Neural cell (in vitro differentiated cells): ENCODE measurements around the gene C6orf132. TPM values are rescaled to one million over a fixed set of nuclear protein-coding genes. Genes with fewer than 3 reads are reported as not detected.

Experiments used
- H2AFZ ChIP-seq: fragments of 200-600, 300-800 bp; sonication (generic), shearing (Covaris generic); 2 replicates; pipeline ENCODE4 v1.6.0; 2014; ENCODE audit warnings: low read depth, mild to moderate bottlenecking, antibody characterized with exemption, low read length, moderate library complexity
- H3F3A ChIP-seq: fragments of 200-600 bp; shearing (Covaris generic); 2 replicates; pipeline ENCODE4 v1.6.1; 2016; ENCODE audit warnings: mild to moderate bottlenecking, moderate library complexity, mixed read lengths, antibody characterized with exemption, low read length; ENCODE audit not compliant: insufficient read depth, poor library complexity, severe bottlenecking
- H3K27ac ChIP-seq: fragments of 200-600, 300-800 bp; sonication (generic), shearing (Covaris generic); 2 replicates; pipeline ENCODE4 v1.5.1; 2014; ENCODE audit warnings: mild to moderate bottlenecking, low read length, moderate library complexity
- H3K27me3 ChIP-seq: fragments of 300-800, 200-600 bp; sonication (generic), shearing (Covaris generic); 2 replicates; pipeline ENCODE4 v1.6.0; 2014; ENCODE audit warnings: mild to moderate bottlenecking, low read depth, low read length, moderate library complexity; ENCODE audit not compliant: insufficient read depth
- H3K36me3 ChIP-seq: fragments of 300-800, 200-600 bp; sonication (generic), shearing (Covaris generic); 2 replicates; pipeline ENCODE4 v1.5.1; 2014; ENCODE audit warnings: mild to moderate bottlenecking, antibody characterized with exemption, low read length, moderate library complexity; ENCODE audit not compliant: insufficient read depth
- H3K4me2 ChIP-seq: fragments of 300-800, 200-600 bp; sonication (generic), shearing (Covaris generic); 2 replicates; pipeline ENCODE4 v1.6.0; 2014; ENCODE audit warnings: mild to moderate bottlenecking, low read length
- H3K4me3 ChIP-seq: fragments of 300-800, 200-600 bp; sonication (generic), shearing (Covaris generic); 2 replicates; pipeline ENCODE4 v1.5.1; 2014; ENCODE audit warnings: mild to moderate bottlenecking, low read length, moderate library complexity
- H3K79me2 ChIP-seq: fragments of 200-600 bp; shearing (Covaris generic); replicated peaks from 2 replicates; pipeline ENCODE4 v1.6.0; 2014; ENCODE audit warnings: mild to moderate bottlenecking, low read length, moderate library complexity; ENCODE audit not compliant: insufficient read depth
- H3K9ac ChIP-seq: fragments of 300-800, 200-600 bp; sonication (generic), shearing (Covaris generic); 2 replicates; pipeline ENCODE4 v1.6.1; 2016; ENCODE audit warnings: mild to moderate bottlenecking, low read length, mixed read lengths
- H3K9me2 ChIP-seq: fragments of 200-600 bp; shearing (Covaris generic); 2 replicates; pipeline ENCODE4 v1.6.1; 2016; ENCODE audit warnings: mild to moderate bottlenecking, low read length, mixed read lengths; ENCODE audit not compliant: insufficient read depth
- H3K9me3 ChIP-seq: fragments of 200-600, 300-800 bp; sonication (generic), shearing (Covaris generic); 2 replicates; pipeline ENCODE4 v1.6.1; 2016; ENCODE audit warnings: mild to moderate bottlenecking, mixed run types, low read length, moderate library complexity, mixed read lengths
- H4K20me1 ChIP-seq: fragments of 200-600 bp; shearing (Covaris generic); 2 replicates; pipeline ENCODE4 v1.6.1; 2016; ENCODE audit warnings: mild to moderate bottlenecking, mixed run types; ENCODE audit not compliant: insufficient read depth
- CTCF ChIP-seq: fragments of 450-650 bp; IDR thresholded peaks from 2 replicates; pipeline ENCODE4 v1.5.1; 2014; ENCODE audit warnings: antibody characterized with exemption, mild to moderate bottlenecking, moderate library complexity; ENCODE audit not compliant: poor library complexity, severe bottlenecking
- EP300 ChIP-seq: fragments of 450-650 bp; conservative IDR thresholded peaks from 2 replicates; pipeline ENCODE4 v1.6.1; 2014; ENCODE audit warnings: antibody characterized with exemption, mild to moderate bottlenecking, moderate library complexity; ENCODE audit not compliant: poor library complexity, severe bottlenecking
- EZH2 ChIP-seq: fragments of 200-600, 300-800 bp; shearing (Covaris generic), sonication (generic); IDR thresholded peaks from 2 replicates; pipeline ENCODE4 v1.6.1; 2014; ENCODE audit warnings: antibody characterized with exemption, low read length, borderline replicate concordance, mild to moderate bottlenecking; ENCODE audit not compliant: insufficient read depth, poor library complexity, severe bottlenecking
- MXI1 ChIP-seq: fragments of 450-650 bp; conservative IDR thresholded peaks from 2 replicates; pipeline ENCODE4 v1.6.1; 2014; ENCODE audit warnings: antibody characterized with exemption, mild to moderate bottlenecking; ENCODE audit not compliant: poor library complexity, severe bottlenecking
- POLR2AphosphoS5 ChIP-seq: IDR thresholded peaks from 2 replicates; pipeline ENCODE4 v1.6.1; 2012
- RAD21 ChIP-seq: fragments of 450-650 bp; conservative IDR thresholded peaks from 2 replicates; pipeline ENCODE4 v1.6.1; 2014; ENCODE audit warnings: antibody characterized with exemption, mild to moderate bottlenecking, moderate library complexity
- SMC3 ChIP-seq: fragments of 450-650 bp; conservative IDR thresholded peaks from 2 replicates; pipeline ENCODE4 v1.6.1; 2014; ENCODE audit warnings: antibody characterized with exemption, mild to moderate bottlenecking, moderate library complexity; ENCODE audit not compliant: poor library complexity
- TAF1 ChIP-seq: IDR thresholded peaks from 2 replicates; pipeline ENCODE4 v1.6.1; 2012; ENCODE audit warnings: low read depth
- polyA plus RNA-seq: library from polyadenylated mRNA; depleted of rRNA; stranded (reverse); fragments of >200 nt; gene quantifications from 2 replicates; pipeline ENCODE4 v1.2.3, GENCODE V29; 2014
- TF ChIP-seq, protein P1 (sequence below): IDR thresholded peaks from 2 replicates; pipeline ENCODE4 v1.6.1; 2012; ENCODE audit warnings: borderline replicate concordance

The C6orf132 gene
- polyA plus RNA-seq, 1 donor from 2014 or later = not detected

- TF ChIP-seq POLR2AphosphoS5 (no peak), TAF1 (no peak), EZH2 (no peak), RAD21 (no peak), MXI1 (no peak), EP300 (no peak), CTCF (no peak), SMC3 (no peak)
- TF ChIP-seq, protein P1, sequence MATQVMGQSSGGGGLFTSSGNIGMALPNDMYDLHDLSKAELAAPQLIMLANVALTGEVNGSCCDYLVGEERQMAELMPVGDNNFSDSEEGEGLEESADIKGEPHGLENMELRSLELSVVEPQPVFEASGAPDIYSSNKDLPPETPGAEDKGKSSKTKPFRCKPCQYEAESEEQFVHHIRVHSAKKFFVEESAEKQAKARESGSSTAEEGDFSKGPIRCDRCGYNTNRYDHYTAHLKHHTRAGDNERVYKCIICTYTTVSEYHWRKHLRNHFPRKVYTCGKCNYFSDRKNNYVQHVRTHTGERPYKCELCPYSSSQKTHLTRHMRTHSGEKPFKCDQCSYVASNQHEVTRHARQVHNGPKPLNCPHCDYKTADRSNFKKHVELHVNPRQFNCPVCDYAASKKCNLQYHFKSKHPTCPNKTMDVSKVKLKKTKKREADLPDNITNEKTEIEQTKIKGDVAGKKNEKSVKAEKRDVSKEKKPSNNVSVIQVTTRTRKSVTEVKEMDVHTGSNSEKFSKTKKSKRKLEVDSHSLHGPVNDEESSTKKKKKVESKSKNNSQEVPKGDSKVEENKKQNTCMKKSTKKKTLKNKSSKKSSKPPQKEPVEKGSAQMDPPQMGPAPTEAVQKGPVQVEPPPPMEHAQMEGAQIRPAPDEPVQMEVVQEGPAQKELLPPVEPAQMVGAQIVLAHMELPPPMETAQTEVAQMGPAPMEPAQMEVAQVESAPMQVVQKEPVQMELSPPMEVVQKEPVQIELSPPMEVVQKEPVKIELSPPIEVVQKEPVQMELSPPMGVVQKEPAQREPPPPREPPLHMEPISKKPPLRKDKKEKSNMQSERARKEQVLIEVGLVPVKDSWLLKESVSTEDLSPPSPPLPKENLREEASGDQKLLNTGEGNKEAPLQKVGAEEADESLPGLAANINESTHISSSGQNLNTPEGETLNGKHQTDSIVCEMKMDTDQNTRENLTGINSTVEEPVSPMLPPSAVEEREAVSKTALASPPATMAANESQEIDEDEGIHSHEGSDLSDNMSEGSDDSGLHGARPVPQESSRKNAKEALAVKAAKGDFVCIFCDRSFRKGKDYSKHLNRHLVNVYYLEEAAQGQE = no peak
- Histone ChIP-seq H3K79me2 (no peaks in the 10 kb centered on the region), H3K9me2 (no peaks in the 10 kb centered on the region), H3K9me3 (no peaks in the 10 kb centered on the region), H3F3A (no peaks in the 10 kb centered on the region), H3K27ac (no peak overlapping the region), H3K4me3 (no peak overlapping the region), H3K27me3 (no peaks in the 10 kb centered on the region), H3K36me3 (no peaks in the 10 kb centered on the region), H2AFZ (no peak overlapping the region), H3K4me2 (no peak overlapping the region), H4K20me1 (no peaks in the 10 kb centered on the region), H3K9ac (no peak overlapping the region)
These were observed 33.4 kb upstream of the C6orf132 start for GRCh38 chr6:42175860-42176259.

- H4K20me1 ChIP-seq = no peaks in the 10 kb centered on the region
- no peak within 1 kb of the TSS for H3K27ac ChIP-seq
- no peaks in the 10 kb centered on the region for H3F3A ChIP-seq
- no peak within 1 kb of the TSS for H2AFZ ChIP-seq
- no peak within 1 kb of the TSS for H3K4me3 ChIP-seq
- no peaks in the 10 kb centered on the region for H3K9me3 ChIP-seq
- no peaks in the 10 kb centered on the region for H3K79me2 ChIP-seq
- H3K9me2 ChIP-seq = no peaks in the 10 kb centered on the region
- H3K4me2 ChIP-seq = no peak within 1 kb of the TSS
- TF ChIP-seq EZH2 = no peak
- TF ChIP-seq, protein P1 = no peak
- TF ChIP-seq TAF1 = no peak
- TF ChIP-seq MXI1 = no peak
- no peak for TF ChIP-seq CTCF
- TF ChIP-seq SMC3 = no peak
- no peak for TF ChIP-seq POLR2AphosphoS5
- no peak for TF ChIP-seq EP300
- no peak for TF ChIP-seq RAD21
- no peaks in the 10 kb centered on the region for H3K36me3 ChIP-seq
- no peak within 1 kb of the TSS for H3K9ac ChIP-seq
- no peaks in the 10 kb centered on the region for H3K27me3 ChIP-seq
These were observed 30.7 kb upstream of the C6orf132 start, which contains the start of gene GUCA1A for GRCh38 chr6:42173101-42173500. TSS of gene GUCA1A (plus strand) at chr6:42173364. CDS start at chr6:42173614, 250 bp downstream.
